HG03175 (cell line): Measurements from ENCODE around the gene RGL1.
"Not testable (repeated sequence)": the region's sequence is repeated elsewhere in the genome, so short reads cannot be mapped to it uniquely, and the experiment has no call there.

Experiments
- ATAC-seq: cut with Tn5 transposase; IDR thresholded peaks from one replicate; pipeline ENCODE4 v1.9.1; 2021; ENCODE audit warnings: mild to moderate bottlenecking, moderate library complexity; ENCODE audit not compliant: unreplicated experiment

The RGL1 gene

GRCh38 chr1:183783767-183784637, 20.9 kb upstream of the RGL1 start:
- no peak for ATAC-seq

GRCh38 chr1:183785921-183786320, 19.0 kb upstream of the RGL1 start:
- ATAC-seq: not testable (repeated sequence)

- ATAC-seq: no peak
These were observed 17.2 kb upstream of the RGL1 start for GRCh38 chr1:183787704-183788103.

DNA sequence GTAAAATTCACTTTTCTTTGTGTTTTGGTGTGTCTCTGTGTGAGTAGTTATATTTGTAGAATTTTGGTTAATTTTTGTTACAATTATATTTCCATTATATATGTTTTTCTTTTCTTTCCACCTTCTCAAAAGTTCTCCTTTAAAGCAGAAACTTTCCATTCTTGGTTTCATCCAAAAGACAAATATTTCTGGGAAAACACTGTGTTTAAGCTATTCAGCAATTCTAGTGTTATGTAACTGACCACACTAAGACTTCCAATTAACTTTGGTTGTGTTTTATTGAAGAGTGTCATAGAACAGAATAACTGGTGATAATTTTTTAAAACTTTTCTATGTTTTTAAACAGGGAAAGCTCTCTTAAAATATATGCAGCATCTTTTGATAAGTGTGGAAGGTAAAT, 13.6 kb upstream of the RGL1 start:
- ATAC-seq: no peak

DNA sequence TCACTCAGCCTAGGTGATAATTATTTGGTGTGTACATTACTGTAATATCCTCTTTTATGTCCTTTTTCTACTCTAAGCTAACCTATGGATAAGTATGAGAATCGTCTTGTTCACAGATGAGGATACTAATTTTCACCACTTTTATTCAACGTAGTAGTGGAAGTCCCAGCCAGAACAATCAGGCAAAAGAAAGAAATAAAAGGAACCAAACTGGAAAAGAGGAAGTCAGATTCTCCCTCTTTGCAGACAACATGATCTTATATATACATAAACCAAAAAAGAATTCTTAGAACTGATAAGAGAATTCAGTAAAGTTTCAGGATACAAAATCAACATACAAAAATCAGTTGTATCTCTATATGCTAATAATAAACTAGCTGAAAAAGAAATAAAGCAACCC, 12.6 kb upstream of the RGL1 start:
- no peak for ATAC-seq

GRCh38 chr1:183794088-183794487, 10.8 kb upstream of the RGL1 start:
- no peak for ATAC-seq

GRCh38 chr1:183800449-183800848, 4.5 kb upstream of the RGL1 start:
- ATAC-seq: no peak

DNA sequence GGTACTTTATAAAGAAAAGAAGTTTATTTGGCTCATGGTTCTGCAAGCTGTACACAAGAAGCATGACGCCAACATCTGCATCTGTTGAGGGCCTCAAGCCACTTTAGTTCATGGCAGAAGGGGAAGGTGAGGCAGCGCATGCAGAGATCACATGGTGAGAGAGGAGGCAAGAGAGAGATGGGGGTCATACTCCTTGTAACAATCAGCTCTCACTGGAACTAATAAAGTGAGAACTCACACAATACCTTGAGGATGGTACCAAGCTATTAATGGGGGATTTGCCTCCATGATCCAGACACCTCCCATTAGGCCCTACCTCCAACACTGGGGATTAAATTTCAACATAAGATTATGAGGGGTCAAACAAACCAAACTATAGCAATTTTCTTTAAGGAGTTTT, 3.3 kb upstream of the RGL1 start:
- ATAC-seq: no peak

GRCh38 chr1:183804387-183804786, 533 bp upstream of the RGL1 start:
- ATAC-seq: no peak

DNA sequence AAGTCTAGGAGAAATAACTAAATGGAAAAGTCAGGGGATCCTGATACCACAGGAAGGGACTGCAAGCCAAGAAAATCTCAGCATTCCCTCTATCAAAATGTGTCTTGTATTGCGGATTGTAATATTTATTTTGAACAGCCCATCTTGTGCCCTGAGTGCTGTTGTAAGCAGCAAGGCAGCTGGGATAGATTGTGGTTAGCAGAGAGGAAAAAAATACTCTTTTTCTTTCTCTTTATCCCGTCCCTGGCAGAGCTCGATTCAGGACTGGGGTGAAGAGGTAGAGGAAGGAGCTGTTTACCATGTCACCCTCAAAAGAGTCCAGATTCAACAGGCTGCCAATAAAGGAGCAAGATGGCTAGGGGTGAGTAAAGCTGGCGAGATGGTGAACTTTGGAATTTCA, 1.2 kb downstream of the RGL1 start:
- no peak for ATAC-seq

- no peak for ATAC-seq
These were observed 1.8 kb downstream of the RGL1 start for GRCh38 chr1:183806675-183807074.

- peak; percentile 60 for ATAC-seq
These were observed 2.7 kb downstream of the RGL1 start for GRCh38 chr1:183807549-183808168.

GRCh38 chr1:183808296-183809027, 3.5 kb downstream of the RGL1 start:
- ATAC-seq: no peak

GRCh38 chr1:183810121-183810520, 5.2 kb downstream of the RGL1 start:
- ATAC-seq: no peak

DNA sequence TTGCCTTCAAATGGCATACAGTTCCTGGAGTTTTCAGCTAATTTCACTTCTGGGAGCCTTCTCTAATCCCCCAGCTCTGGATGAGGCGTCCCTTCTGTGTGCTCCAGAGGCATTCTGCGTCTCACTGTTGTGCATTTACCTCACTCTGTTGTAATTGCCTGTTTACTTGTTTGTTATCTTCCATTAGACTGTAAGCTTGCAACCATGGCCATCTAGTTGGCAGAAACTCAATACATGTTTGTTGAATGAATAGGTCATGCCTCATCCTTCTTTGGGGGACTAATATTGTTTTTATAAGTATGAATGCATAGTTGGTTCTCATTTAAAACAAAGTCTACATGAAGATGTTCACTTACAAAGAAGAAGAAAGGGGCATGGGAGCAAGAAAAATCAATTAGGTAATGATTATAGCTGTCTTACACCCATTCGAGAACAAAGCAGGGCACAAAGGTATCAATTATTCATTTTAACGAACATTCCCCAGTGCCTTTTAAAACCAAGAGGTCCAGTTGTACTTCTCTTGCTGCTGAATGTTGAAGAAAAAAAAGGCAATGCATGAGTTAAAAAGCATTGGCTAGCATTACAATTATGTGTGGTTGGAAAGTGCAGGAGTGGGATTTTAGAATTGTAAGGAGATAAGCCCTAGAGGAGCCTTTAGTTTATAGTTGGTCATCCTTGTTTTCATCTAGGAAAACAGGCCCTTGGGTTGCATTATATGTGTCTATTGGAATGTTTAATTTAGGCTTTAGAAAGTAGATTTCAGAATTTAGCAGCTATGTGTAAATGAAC, 6.0 kb downstream of the RGL1 start:
- no peak for ATAC-seq

DNA sequence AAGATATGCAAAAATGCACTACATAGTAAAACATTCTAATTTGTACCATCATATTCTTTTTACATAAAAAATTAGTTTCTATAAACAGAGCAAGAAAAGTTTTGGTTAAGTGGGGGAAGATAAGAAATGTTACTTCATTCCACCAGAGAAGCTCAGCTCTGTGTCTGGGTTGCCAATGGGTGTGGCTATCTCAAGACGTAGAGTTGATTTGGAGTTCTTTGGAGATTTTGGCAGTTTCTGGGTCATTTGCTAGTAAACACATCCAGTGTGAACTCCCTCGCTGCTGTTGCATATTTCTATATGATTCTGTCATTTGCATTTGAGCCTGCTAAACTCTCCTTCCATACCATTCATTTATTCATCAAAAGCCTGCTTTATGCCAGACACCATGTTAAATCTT, 7.2 kb downstream of the RGL1 start:
- ATAC-seq: no peak

GRCh38 chr1:183812686-183813569, 8.0 kb downstream of the RGL1 start:
- no peak for ATAC-seq

DNA sequence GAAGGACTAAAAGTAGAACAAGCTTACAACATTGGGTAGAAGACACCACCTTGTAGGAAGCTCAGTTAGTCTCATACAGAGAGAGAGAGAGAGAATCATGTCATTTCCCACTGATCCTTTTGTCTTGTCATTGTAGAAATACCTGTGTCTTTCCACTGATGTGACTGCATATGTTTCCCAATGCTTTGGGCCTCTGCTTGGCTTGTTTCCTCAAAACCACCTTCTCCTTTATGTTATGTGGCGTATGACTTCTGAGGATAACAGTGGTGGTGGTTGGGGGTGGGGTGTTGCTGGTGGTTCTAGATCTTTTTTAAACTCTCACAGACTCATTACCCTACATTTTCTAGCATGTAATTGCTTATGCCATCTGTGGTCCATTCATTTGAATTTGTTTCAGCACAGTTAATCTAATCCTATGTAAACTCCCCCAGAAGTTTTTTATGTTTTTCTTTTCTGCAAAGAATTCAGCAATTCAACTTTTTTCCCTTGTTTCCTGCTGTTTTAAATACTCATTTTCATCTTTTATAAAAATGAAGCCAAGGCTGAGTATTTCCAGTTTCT, 9.3 kb downstream of the RGL1 start:
- ATAC-seq: no peak

GRCh38 chr1:183816110-183816509, 11.2 kb downstream of the RGL1 start:
- no peak for ATAC-seq
